ENCODE data around the gene SS18L1. TPM values are rescaled to one million over a fixed set of nuclear protein-coding genes. Genes with fewer than 3 reads are reported as not detected.

Gene SS18L1
- total and polyA plus RNA-seq, 2 experiments from 2014 or later, result 6.5 to 32.6 TPM

GRCh38 chr20:62141043-62141396, 2.5 kb upstream of the SS18L1 start:
- Mint-ChIP-seq H3K27ac (peak overlapping the region; percentile 33; the same call in 1 of the 2 replicates), H3K4me3 (peak overlapping the region; percentile 94), H3K27me3 (ENCODE audit: insufficient read depth, low read depth, poor library complexity) (peaks cover 21% of the 10 kb centered on the region), H3K36me3 (ENCODE audit: low read depth) (peaks cover 73% of the 10 kb centered on the region), H3K9me3 (no peaks in the 10 kb centered on the region; the same call in 2 of the 3 replicates), H3K4me1 (peaks cover 24% of the 10 kb centered on the region)
- no peak for TF ChIP-seq ETS1 (IDR thresholded peaks at IDR 0.05)
- TF ChIP-seq POLR2AphosphoS5 (IDR thresholded peaks at IDR 0.05; ENCODE audit: low read depth), result no peak
- TF ChIP-seq CTCF (conservative IDR thresholded peaks at IDR 0.05; ENCODE audit: low read depth in 2 of 2), result no peak
- no peak for TF ChIP-seq ZNF462 (CRISPR knock-in tag; IDR thresholded peaks at IDR 0.05)
- TF ChIP-seq REST (IDR thresholded peaks at IDR 0.05; ENCODE audit: unreplicated experiment), result no peak
- no peak for TF ChIP-seq EZH2phosphoT487 (IDR thresholded peaks at IDR 0.05; ENCODE audit: unreplicated experiment)
- TF ChIP-seq NANOG (IDR thresholded peaks at IDR 0.05; ENCODE audit: borderline replicate concordance), result no peak
- no peak for TF ChIP-seq ZNF331 (CRISPR knock-in tag; IDR thresholded peaks at IDR 0.05; ENCODE audit: low read depth)
- Histone ChIP-seq H3K9me2 (ENCODE audit: insufficient read depth) (no peaks in the 10 kb centered on the region), H3K27me3 (ENCODE audit: insufficient read depth) (no peaks in the 10 kb centered on the region), H3F3A (replicated peaks; ENCODE audit: low read depth) (peaks cover 41% of the 10 kb centered on the region), H3K27ac (ENCODE audit: low read depth) (0 out of 2 replicates have a peak overlapping the region, but pooled peaks have one; percentile 55), H3K79me2 (replicated peaks; ENCODE audit: insufficient read depth) (peaks cover 62% of the 10 kb centered on the region), H3K4me3 (no peak overlapping the region; the same call in 1 of the 2 replicates), H2AFZ (no peak overlapping the region), H3K4me1 (ENCODE audit: insufficient read depth) (peaks cover 8% of the 10 kb centered on the region), H4K20me1 (replicated peaks; ENCODE audit: insufficient read depth) (peaks cover 60% of the 10 kb centered on the region), H3K4me2 (peak overlapping the region; percentile 95; the same call in 1 of the 2 replicates), H3K36me3 (ENCODE audit: insufficient read depth) (peaks cover 44% of the 10 kb centered on the region)
- ATAC-seq (no peak), DNase-seq (ENCODE audit: low spot score) (no peak)
